Glutamatergic neuron (in vitro differentiated cells): ENCODE measurements around the gene NOSTRIN. TPM values are rescaled to one million over a fixed set of nuclear protein-coding genes. Genes with fewer than 3 reads are reported as not detected.

Source experiments
- DNase-seq: peaks from one replicate; pipeline ENCODE4 v3.0.0; 2022
- H3K27ac Mint-ChIP-seq: one replicate; pipeline ENCODE4 v1.8.0; 2020; ENCODE audit warnings: mild to moderate bottlenecking, mixed read lengths, inconsistent platforms; ENCODE audit not compliant: unreplicated experiment
- H3K27me3 Mint-ChIP-seq: one replicate; pipeline ENCODE4 v1.8.0; 2020; ENCODE audit warnings: mild to moderate bottlenecking, moderate library complexity, mixed read lengths, inconsistent platforms; ENCODE audit not compliant: unreplicated experiment
- H3K36me3 Mint-ChIP-seq: one replicate; pipeline ENCODE4 v1.8.0; 2020; ENCODE audit warnings: mild to moderate bottlenecking, mixed read lengths, inconsistent platforms; ENCODE audit not compliant: unreplicated experiment
- H3K4me1 Mint-ChIP-seq: one replicate; pipeline ENCODE4 v1.8.0; 2020; ENCODE audit warnings: mild to moderate bottlenecking, low read depth, mixed read lengths, inconsistent platforms; ENCODE audit not compliant: unreplicated experiment
- H3K4me3 Mint-ChIP-seq: one replicate; pipeline ENCODE4 v1.8.0; 2020; ENCODE audit warnings: mild to moderate bottlenecking, mixed read lengths, inconsistent platforms; ENCODE audit not compliant: unreplicated experiment
- H3K9me3 Mint-ChIP-seq: one replicate; pipeline ENCODE4 v1.8.0; 2020; ENCODE audit warnings: mild to moderate bottlenecking, moderate library complexity, mixed read lengths, inconsistent platforms; ENCODE audit not compliant: unreplicated experiment
- total RNA-seq: library from RNA; stranded (reverse); fragmentation: NEBNext Ultra II Directional; extraction: Animal tissue kit (Norgen Biotek cat#: 25700); gene quantifications from one replicate; pipeline ENCODE4 v1.2.1, GENCODE V29; 2021; ENCODE audit not compliant: unreplicated experiment
- TF ChIP-seq, protein P1 (sequence below): fragments of 200-600 bp; sonication (generic); IDR thresholded peaks from one replicate; pipeline ENCODE4 v1.5.0; 2021; ENCODE audit not compliant: partially characterized antibody, unreplicated experiment

The NOSTRIN gene
- total RNA-seq, 1 donor from 2014 or later = not detected

DNA sequence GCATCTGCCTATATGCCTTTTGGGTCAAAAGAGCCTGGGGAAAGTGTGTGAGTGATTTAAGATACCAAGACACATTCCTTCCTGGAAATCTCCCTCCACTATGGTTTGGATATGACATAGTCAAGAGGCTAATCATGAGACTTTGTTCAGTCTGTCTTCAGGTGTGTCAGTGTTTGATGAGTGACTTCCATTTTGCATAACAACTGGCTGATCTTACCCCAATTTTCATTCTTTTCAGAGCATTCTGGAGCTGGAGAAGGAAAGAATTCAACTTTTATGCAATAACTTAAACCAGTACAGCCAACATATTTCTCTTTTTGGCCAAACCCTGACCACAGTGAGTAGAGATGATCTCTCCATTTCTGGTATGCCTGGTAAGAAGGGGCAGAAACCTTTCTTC, 48.4 kb downstream of the NOSTRIN start:
- no peak for DNase-seq
- Mint-ChIP-seq H3K27ac (no peak overlapping the region), H3K27me3 (no peaks in the 10 kb centered on the region), H3K4me1 (peaks cover 10% of the 10 kb centered on the region), H3K9me3 (no peaks in the 10 kb centered on the region), H3K4me3 (no peak overlapping the region), H3K36me3 (no peaks in the 10 kb centered on the region)
- TF ChIP-seq, protein P1, sequence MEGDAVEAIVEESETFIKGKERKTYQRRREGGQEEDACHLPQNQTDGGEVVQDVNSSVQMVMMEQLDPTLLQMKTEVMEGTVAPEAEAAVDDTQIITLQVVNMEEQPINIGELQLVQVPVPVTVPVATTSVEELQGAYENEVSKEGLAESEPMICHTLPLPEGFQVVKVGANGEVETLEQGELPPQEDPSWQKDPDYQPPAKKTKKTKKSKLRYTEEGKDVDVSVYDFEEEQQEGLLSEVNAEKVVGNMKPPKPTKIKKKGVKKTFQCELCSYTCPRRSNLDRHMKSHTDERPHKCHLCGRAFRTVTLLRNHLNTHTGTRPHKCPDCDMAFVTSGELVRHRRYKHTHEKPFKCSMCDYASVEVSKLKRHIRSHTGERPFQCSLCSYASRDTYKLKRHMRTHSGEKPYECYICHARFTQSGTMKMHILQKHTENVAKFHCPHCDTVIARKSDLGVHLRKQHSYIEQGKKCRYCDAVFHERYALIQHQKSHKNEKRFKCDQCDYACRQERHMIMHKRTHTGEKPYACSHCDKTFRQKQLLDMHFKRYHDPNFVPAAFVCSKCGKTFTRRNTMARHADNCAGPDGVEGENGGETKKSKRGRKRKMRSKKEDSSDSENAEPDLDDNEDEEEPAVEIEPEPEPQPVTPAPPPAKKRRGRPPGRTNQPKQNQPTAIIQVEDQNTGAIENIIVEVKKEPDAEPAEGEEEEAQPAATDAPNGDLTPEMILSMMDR = no peak

- no peak overlapping the region for H3K4me3 Mint-ChIP-seq
- H3K27ac Mint-ChIP-seq = no peak overlapping the region
- H3K4me1 Mint-ChIP-seq = peaks cover 10% of the 10 kb centered on the region
- no peaks in the 10 kb centered on the region for H3K36me3 Mint-ChIP-seq
- no peak for DNase-seq
- H3K27me3 Mint-ChIP-seq = no peaks in the 10 kb centered on the region
- TF ChIP-seq, protein P1 = no peak
- H3K9me3 Mint-ChIP-seq = no peaks in the 10 kb centered on the region
Observed at GRCh38 chr2:168851674-168852320, 49.4 kb downstream of the NOSTRIN start.

DNA sequence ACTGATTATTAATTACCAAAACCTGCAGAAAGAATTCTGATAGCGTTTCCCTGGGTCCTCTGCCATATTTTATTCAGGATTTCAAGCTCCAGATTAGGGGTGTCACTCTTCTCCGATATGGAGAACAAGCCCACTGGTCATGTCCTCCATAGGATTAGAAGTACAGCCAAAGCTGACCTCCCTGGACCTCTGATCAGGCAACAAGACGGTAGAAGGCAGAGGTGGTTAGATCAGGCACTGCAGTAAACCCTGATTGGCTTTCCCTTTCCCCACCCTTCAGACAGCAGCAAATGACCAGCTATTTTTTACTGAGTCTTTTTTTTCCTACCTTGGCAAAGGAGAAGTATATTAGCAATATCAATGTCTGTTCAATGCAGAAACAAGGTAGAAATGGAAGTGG, 50.0 kb downstream of the NOSTRIN start:
- TF ChIP-seq, protein P1 = no peak
- Mint-ChIP-seq H3K36me3 (no peaks in the 10 kb centered on the region), H3K4me3 (no peak overlapping the region), H3K27me3 (no peaks in the 10 kb centered on the region), H3K27ac (no peak overlapping the region), H3K9me3 (no peaks in the 10 kb centered on the region), H3K4me1 (peaks cover 10% of the 10 kb centered on the region)
- DNase-seq = no peak

DNA sequence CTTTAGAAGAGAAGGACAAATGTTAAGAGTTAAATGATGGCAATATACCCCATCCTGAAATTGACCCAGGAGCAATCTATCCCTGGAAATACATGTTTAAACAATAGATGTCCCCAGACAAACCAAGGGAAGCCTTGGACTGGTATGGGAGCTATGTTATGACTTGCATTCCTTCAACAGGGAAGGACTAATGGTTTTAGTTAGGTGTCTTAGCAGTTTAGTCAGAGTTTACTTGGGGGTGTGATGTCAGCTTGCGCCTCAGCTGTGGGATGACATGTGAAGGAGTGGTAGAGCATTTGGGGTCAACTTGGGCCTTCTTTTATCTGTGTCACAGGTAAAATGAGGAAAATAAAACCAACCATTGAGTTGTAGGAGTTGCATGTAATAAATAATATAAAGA, 51.0 kb downstream of the NOSTRIN start:
- Mint-ChIP-seq H3K9me3 (no peaks in the 10 kb centered on the region), H3K4me3 (no peak overlapping the region), H3K27ac (no peak overlapping the region), H3K27me3 (no peaks in the 10 kb centered on the region), H3K36me3 (no peaks in the 10 kb centered on the region), H3K4me1 (peaks cover 1% of the 10 kb centered on the region)
- TF ChIP-seq, protein P1 = no peak
- no peak for DNase-seq

DNA sequence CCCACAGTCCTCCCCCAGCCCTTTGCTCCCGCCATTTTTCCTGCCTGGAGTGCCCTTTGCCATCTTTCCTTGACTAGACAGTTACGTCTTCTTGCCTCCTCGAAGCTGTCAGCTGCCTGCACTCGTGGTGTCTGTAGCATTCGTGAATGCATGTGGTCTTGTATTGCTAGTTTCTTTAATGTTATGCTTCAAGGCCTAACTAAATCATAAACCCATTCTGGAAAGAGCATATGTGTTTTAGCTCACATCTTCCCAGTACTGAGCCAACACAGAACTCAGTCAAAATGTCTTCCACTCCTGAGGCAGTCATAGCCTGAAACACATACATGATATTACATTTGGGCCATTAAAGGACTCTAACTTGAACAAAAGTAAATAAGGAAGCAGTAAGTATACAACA, 52.2 kb downstream of the NOSTRIN start:
- no peaks in the 10 kb centered on the region for H3K4me1 Mint-ChIP-seq
- H3K27me3 Mint-ChIP-seq = no peaks in the 10 kb centered on the region
- H3K9me3 Mint-ChIP-seq = no peaks in the 10 kb centered on the region
- no peak for DNase-seq
- TF ChIP-seq, protein P1 = no peak
- no peak overlapping the region for H3K4me3 Mint-ChIP-seq
- no peaks in the 10 kb centered on the region for H3K36me3 Mint-ChIP-seq
- H3K27ac Mint-ChIP-seq = no peak overlapping the region
